ENCODE data around the gene BCCIP.

DNA sequence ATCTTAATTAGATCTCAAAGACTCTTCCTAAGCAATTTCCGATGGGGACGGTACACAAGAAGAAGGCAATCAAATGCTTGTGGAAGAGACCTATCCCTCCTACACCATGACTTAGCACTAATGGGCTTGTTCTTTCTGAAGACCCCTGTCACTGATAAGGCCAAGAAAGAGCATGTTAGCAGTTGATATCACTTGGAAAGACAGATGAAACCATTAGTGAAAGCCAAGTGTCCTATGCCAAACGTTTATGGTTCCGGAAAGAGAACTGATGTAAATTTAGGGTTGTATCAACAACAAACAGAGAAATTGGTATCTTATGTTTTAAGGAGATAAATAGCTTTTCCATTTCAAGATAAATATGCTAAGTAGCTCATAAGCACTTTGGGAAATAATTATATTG, 6.8 kb upstream of the BCCIP start:
- TF ChIP-seq CTCF (IDR thresholded peaks at IDR 0.05) (no peak), POLR2A (IDR thresholded peaks at IDR 0.05) (no peak)
